ENCODE data around the gene KL. TPM values are rescaled to one million over a fixed set of nuclear protein-coding genes. Genes with fewer than 3 reads are reported as not detected.

Gene KL
- total RNA-seq, 1 experiment from 2014 or later: not detected

GRCh38 chr13:33028620-33029019, 12.4 kb downstream of the KL start:
- intact Hi-C loops (cut with micrococcal nuclease): no loop called here
- H3K4me1 ChIP-seq (ENCODE audit: control insufficient read depth in 1 of 2, insufficient read depth in 2 of 2, low read length in 2 of 2): no peaks in the 10 kb centered on the region
- POLR2A ChIA-PET: no interaction called here
- DNase-seq (ENCODE audit: low read depth, low spot score) (no peak), ATAC-seq (no peak)
- H3K4me3 ChIP-seq (replicated peaks in 1 of 2; ENCODE audit: low read depth in 1 of 2, low read length in 2 of 2): no peak overlapping the region
- TF ChIP-seq MAX (IDR thresholded peaks at IDR 0.05) (no peak), RAD21 (IDR thresholded peaks at IDR 0.05; ENCODE audit: low read depth) (no peak), SRF (IDR thresholded peaks at IDR 0.05; ENCODE audit: low read depth) (no peak), ZNF274 (IDR thresholded peaks at IDR 0.05; ENCODE audit: low read depth, low read length) (no peak), JUND (IDR thresholded peaks at IDR 0.05) (no peak), EZH2 (IDR thresholded peaks at IDR 0.05) (no peak), YY1 (IDR thresholded peaks at IDR 0.05; ENCODE audit: extremely low read depth, insufficient replicate concordance, low read depth, low read length) (no peak), TCF7L2 (IDR thresholded peaks at IDR 0.05; ENCODE audit: borderline replicate concordance, extremely low read depth, insufficient read depth, insufficient read length) (no peak), CTCF (IDR thresholded peaks at IDR 0.05 in 2 of 3, conservative IDR thresholded peaks at IDR 0.05 in 1 of 3; ENCODE audit: borderline replicate concordance in 1 of 3, insufficient read depth in 1 of 3, low read depth in 2 of 3, low read length in 2 of 3) (no peak), ZFX (IDR thresholded peaks at IDR 0.05) (no peak), CBX3 (IDR thresholded peaks at IDR 0.05; ENCODE audit: low read depth) (no peak), POLR2AphosphoS5 (IDR thresholded peaks at IDR 0.05; ENCODE audit: low read depth, low read length) (no peak), SP1 (IDR thresholded peaks at IDR 0.05; ENCODE audit: low read depth) (no peak), SIN3A (IDR thresholded peaks at IDR 0.05; ENCODE audit: low read depth) (no peak), EGR1 (IDR thresholded peaks at IDR 0.05; ENCODE audit: low read depth) (no peak), CEBPB (IDR thresholded peaks at IDR 0.05; ENCODE audit: low read depth) (no peak), ATF3 (IDR thresholded peaks at IDR 0.05) (no peak), FOSL1 (IDR thresholded peaks at IDR 0.05; ENCODE audit: low read depth) (no peak), ZBTB33 (IDR thresholded peaks at IDR 0.05; ENCODE audit: extremely low read depth, insufficient replicate concordance, low read length) (no peak), REST (IDR thresholded peaks at IDR 0.05; ENCODE audit: low read depth) (no peak)
- no peak overlapping the region for H3K9ac ChIP-seq (ENCODE audit: low read length)
- H4K20me1 ChIP-seq (ENCODE audit: insufficient read depth): no peaks in the 10 kb centered on the region
- RAD21 ChIA-PET (ENCODE audit: low non-redundant PET in 1 of 2, low total read pairs in 2 of 2, uncharacterized antibody in 2 of 2, unreplicated experiment in 2 of 2): no interaction called here
- H3K27ac ChIP-seq (ENCODE audit: low read depth, low read length): no peak overlapping the region
- no peaks in the 10 kb centered on the region; a peak in 1 of 4 replicates for H3K36me3 ChIP-seq (ENCODE audit: control insufficient read depth in 1 of 2, insufficient read depth in 2 of 2, low read length in 2 of 2)
- no peaks in the 10 kb centered on the region for H3K9me3 ChIP-seq (ENCODE audit: control insufficient read depth in 1 of 2, insufficient read depth in 1 of 2, low read depth in 1 of 2, low read length in 2 of 2)
- no peaks in the 10 kb centered on the region for H3K79me2 ChIP-seq (ENCODE audit: insufficient read depth, low read length)
- CTCF ChIA-PET: no interaction called here
- no TSS peak for BruUV-seq (replicated peaks)
- peaks cover 4% of the 10 kb centered on the region; the same call in 1 of the 2 replicates for H3K27me3 ChIP-seq (ENCODE audit: insufficient read depth, low read length)
- H3K4me2 ChIP-seq (ENCODE audit: low read length): no peak overlapping the region
- no peak overlapping the region for H2AFZ ChIP-seq (ENCODE audit: low read depth, low read length, poor library complexity, severe bottlenecking)
- H3K9me2 ChIP-seq (ENCODE audit: insufficient read depth): no peaks in the 10 kb centered on the region

Data from HCT116 (cell line).